Suprapubic skin (tissue), 3 donors: ENCODE results near the gene TECPR1.

Experiments
- EP300 ChIP-seq: sonication (generic); formaldehyde crosslinking; IDR thresholded peaks from one replicate; pipeline ENCODE4 v1.6.1; 2017; ENCODE audit warnings: antibody characterized with exemption
- POLR2A ChIP-seq, 2 donors: fragments of 450-650 bp; IDR thresholded peaks; one replicate each; pipeline ENCODE4 v1.6.1; 2017; ENCODE audit warnings: antibody characterized with exemption in 2 of 2, mild to moderate bottlenecking in 2 of 2, moderate library complexity in 2 of 2
- TF ChIP-seq, protein P1 (sequence below), 2 donors: fragments of 200-600 bp in 1 of 2; fragments of 450-650 bp in 1 of 2; sonication (generic) in 1 of 2; IDR thresholded peaks; one replicate each; pipeline ENCODE4 v1.5.1; 2016 to 2019; ENCODE audit warnings: antibody characterized with exemption in 2 of 2, mild to moderate bottlenecking in 1 of 2, moderate library complexity in 1 of 2

GRCh38 chr7:98211676-98212531, 40.1 kb downstream of the TECPR1 start:
- TF ChIP-seq POLR2A (IDR thresholded peaks at IDR 0.05) = no peak
- TF ChIP-seq, protein P1, sequence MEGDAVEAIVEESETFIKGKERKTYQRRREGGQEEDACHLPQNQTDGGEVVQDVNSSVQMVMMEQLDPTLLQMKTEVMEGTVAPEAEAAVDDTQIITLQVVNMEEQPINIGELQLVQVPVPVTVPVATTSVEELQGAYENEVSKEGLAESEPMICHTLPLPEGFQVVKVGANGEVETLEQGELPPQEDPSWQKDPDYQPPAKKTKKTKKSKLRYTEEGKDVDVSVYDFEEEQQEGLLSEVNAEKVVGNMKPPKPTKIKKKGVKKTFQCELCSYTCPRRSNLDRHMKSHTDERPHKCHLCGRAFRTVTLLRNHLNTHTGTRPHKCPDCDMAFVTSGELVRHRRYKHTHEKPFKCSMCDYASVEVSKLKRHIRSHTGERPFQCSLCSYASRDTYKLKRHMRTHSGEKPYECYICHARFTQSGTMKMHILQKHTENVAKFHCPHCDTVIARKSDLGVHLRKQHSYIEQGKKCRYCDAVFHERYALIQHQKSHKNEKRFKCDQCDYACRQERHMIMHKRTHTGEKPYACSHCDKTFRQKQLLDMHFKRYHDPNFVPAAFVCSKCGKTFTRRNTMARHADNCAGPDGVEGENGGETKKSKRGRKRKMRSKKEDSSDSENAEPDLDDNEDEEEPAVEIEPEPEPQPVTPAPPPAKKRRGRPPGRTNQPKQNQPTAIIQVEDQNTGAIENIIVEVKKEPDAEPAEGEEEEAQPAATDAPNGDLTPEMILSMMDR (IDR thresholded peaks at IDR 0.05) = no peak
- TF ChIP-seq EP300 = no peak
